Loucy (cell line): Measurements from ENCODE around the gene FARSA.

Experiments
- H2AFZ ChIP-seq: fragments of 200-600 bp; sonication (generic); 2 replicates; pipeline ENCODE4 v1.6.0; 2016; ENCODE audit warnings: antibody characterized with exemption, mild to moderate bottlenecking, low read length, moderate library complexity
- H3F3A ChIP-seq: fragments of 200-600 bp; 2 replicates; pipeline ENCODE4 v1.6.0; 2016; ENCODE audit warnings: antibody characterized with exemption, low read depth, mild to moderate bottlenecking
- H3K27me3 ChIP-seq: fragments of 200-600 bp; sonication (generic); 2 replicates; pipeline ENCODE4 v1.6.1; 2014; ENCODE audit warnings: low read length, mild to moderate bottlenecking; ENCODE audit not compliant: insufficient read depth, poor library complexity, severe bottlenecking
- H3K36me3 ChIP-seq: fragments of 200-600 bp; sonication (generic); 2 replicates; pipeline ENCODE4 v1.6.1; 2016; ENCODE audit warnings: low read length; ENCODE audit not compliant: insufficient read depth
- H3K4me1 ChIP-seq: fragments of 200-600 bp; sonication (generic); 2 replicates; pipeline ENCODE4 v1.5.1; 2014; ENCODE audit warnings: low read length, mild to moderate bottlenecking; ENCODE audit not compliant: insufficient read depth, poor library complexity, severe bottlenecking
- H3K4me2 ChIP-seq: fragments of 200-600 bp; sonication (generic); 2 replicates; pipeline ENCODE4 v1.6.0; 2014; ENCODE audit warnings: antibody characterized with exemption, low read length, low read depth, mild to moderate bottlenecking; ENCODE audit not compliant: poor library complexity, severe bottlenecking
- H3K4me3 ChIP-seq: fragments of 200-600 bp; sonication (generic); 2 replicates; pipeline ENCODE4 v1.5.1; 2014; ENCODE audit warnings: low read length, mild to moderate bottlenecking, mixed read lengths; ENCODE audit not compliant: poor library complexity, severe bottlenecking
- H3K79me2 ChIP-seq: fragments of 200-600 bp; sonication (generic); 2 replicates; pipeline ENCODE4 v1.6.1; 2014; ENCODE audit warnings: low read length; ENCODE audit not compliant: insufficient read depth
- H3K9ac ChIP-seq: fragments of 200-600 bp; sonication (generic); 2 replicates; pipeline ENCODE4 v1.6.0; 2014; ENCODE audit warnings: mild to moderate bottlenecking, low read depth, low read length, moderate library complexity; ENCODE audit not compliant: poor library complexity, severe bottlenecking
- H3K9me2 ChIP-seq: fragments of 200-600 bp; sonication (generic); replicated peaks from 2 replicates; pipeline ENCODE4 v1.6.1; 2016; ENCODE audit warnings: low read depth, low read length, mixed read lengths
- H3K9me3 ChIP-seq: fragments of 200-600 bp; sonication (generic); 2 replicates; pipeline ENCODE4 v1.6.1; 2014; ENCODE audit warnings: mild to moderate bottlenecking, antibody characterized with exemption, low read length, low read depth; ENCODE audit not compliant: insufficient read depth
- H4K20me1 ChIP-seq: fragments of 200-600 bp; sonication (generic); 2 replicates; pipeline ENCODE4 v1.6.0; 2014; ENCODE audit warnings: antibody characterized with exemption, low read length, mild to moderate bottlenecking; ENCODE audit not compliant: insufficient read depth, poor library complexity, severe bottlenecking
- EZH2phosphoT487 ChIP-seq: fragments of 200-600 bp; IDR thresholded peaks from 2 replicates; pipeline ENCODE4 v1.6.1; 2018; ENCODE audit warnings: antibody characterized with exemption, mild to moderate bottlenecking, moderate library complexity, borderline replicate concordance
- TF ChIP-seq, protein P1 (sequence below): fragments of 200-600 bp; sonication (generic); conservative IDR thresholded peaks from 2 replicates; pipeline ENCODE4 v1.5.1; 2014; ENCODE audit warnings: mild to moderate bottlenecking, antibody characterized with exemption, low read length

FARSA gene

DNA sequence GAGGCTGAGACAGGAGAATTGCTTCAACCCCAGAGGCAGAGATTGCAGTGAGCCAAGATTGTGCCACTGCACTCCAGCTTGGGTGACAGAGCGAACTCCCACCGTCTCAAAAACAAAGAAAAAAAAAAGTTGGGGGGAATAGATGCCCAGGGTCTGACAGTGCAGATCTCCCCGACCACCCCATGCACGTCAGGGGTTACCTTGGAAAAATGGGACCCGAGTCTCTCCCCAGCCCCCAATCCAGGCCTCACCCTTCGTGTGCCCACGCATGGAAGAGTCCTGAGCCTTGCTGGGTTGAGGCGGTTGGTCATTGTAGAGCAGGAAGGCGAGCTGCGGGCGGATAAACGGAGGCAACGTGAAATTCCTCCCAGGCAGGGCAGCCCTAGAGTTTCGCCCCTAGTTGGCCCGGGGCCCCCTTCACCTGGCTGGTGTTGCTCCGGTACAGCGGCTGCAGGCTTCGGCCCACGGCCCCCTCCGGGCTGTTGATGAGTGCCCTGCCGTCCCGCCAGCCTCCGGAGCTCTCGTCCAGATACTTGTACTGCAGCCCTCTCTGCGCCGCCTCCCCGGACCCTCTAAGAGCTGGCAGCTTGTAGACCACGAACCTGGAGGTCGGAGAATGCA, 52.9 kb downstream of the FARSA start:
- H3F3A ChIP-seq, result no peaks in the 10 kb centered on the region
- peak overlapping the region; percentile 84 for H3K9ac ChIP-seq
- H3K9me2 ChIP-seq, result no peaks in the 10 kb centered on the region
- peak overlapping the region; percentile 94 for H3K4me3 ChIP-seq
- H3K79me2 ChIP-seq, result peaks cover 13% of the 10 kb centered on the region; the same call in 1 of the 2 replicates
- TF ChIP-seq, protein P1, sequence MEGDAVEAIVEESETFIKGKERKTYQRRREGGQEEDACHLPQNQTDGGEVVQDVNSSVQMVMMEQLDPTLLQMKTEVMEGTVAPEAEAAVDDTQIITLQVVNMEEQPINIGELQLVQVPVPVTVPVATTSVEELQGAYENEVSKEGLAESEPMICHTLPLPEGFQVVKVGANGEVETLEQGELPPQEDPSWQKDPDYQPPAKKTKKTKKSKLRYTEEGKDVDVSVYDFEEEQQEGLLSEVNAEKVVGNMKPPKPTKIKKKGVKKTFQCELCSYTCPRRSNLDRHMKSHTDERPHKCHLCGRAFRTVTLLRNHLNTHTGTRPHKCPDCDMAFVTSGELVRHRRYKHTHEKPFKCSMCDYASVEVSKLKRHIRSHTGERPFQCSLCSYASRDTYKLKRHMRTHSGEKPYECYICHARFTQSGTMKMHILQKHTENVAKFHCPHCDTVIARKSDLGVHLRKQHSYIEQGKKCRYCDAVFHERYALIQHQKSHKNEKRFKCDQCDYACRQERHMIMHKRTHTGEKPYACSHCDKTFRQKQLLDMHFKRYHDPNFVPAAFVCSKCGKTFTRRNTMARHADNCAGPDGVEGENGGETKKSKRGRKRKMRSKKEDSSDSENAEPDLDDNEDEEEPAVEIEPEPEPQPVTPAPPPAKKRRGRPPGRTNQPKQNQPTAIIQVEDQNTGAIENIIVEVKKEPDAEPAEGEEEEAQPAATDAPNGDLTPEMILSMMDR, result no peak
- no peak for TF ChIP-seq EZH2phosphoT487
- no peaks in the 10 kb centered on the region for H3K36me3 ChIP-seq
- peaks cover 5% of the 10 kb centered on the region; the same call in 1 of the 2 replicates for H3K9me3 ChIP-seq
- peaks cover 12% of the 10 kb centered on the region for H3K4me1 ChIP-seq
- H3K4me2 ChIP-seq, result peak overlapping the region; percentile 83
- peak overlapping the region; percentile 85 for H2AFZ ChIP-seq
- no peaks in the 10 kb centered on the region for H3K27me3 ChIP-seq
- no peaks in the 10 kb centered on the region for H4K20me1 ChIP-seq

DNA sequence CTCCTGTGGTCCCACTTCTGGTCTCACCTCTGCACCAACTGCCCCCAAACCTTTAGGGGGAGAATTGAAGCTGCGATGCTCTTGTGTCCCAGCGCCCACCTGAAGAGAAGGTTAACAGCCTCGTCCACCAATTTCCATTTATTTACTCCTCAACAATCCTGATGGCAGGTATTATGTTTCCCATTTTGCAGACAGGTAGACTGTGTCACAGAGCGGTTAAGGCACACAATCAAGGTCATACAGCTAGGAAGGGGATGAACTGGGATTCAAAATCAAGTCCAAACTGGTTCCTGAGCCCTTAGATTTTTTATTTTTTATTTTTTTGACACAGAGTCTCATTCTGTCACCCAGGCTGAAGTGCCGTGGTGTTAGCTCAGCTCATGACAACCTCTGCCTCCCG, 58.4 kb downstream of the FARSA start:
- H3K4me3 ChIP-seq, result no peak overlapping the region
- H3K9me3 ChIP-seq, result no peaks in the 10 kb centered on the region
- H3K79me2 ChIP-seq, result peaks cover 4% of the 10 kb centered on the region; the same call in 1 of the 2 replicates
- H3K9ac ChIP-seq, result no peak overlapping the region
- no peaks in the 10 kb centered on the region for H3F3A ChIP-seq
- H2AFZ ChIP-seq, result no peak overlapping the region
- no peaks in the 10 kb centered on the region for H3K9me2 ChIP-seq
- H4K20me1 ChIP-seq, result no peaks in the 10 kb centered on the region
- TF ChIP-seq, protein P1, result no peak
- TF ChIP-seq EZH2phosphoT487, result no peak
- no peak overlapping the region for H3K4me2 ChIP-seq
- no peaks in the 10 kb centered on the region for H3K36me3 ChIP-seq
- H3K4me1 ChIP-seq, result peaks cover 5% of the 10 kb centered on the region
- no peaks in the 10 kb centered on the region for H3K27me3 ChIP-seq

DNA sequence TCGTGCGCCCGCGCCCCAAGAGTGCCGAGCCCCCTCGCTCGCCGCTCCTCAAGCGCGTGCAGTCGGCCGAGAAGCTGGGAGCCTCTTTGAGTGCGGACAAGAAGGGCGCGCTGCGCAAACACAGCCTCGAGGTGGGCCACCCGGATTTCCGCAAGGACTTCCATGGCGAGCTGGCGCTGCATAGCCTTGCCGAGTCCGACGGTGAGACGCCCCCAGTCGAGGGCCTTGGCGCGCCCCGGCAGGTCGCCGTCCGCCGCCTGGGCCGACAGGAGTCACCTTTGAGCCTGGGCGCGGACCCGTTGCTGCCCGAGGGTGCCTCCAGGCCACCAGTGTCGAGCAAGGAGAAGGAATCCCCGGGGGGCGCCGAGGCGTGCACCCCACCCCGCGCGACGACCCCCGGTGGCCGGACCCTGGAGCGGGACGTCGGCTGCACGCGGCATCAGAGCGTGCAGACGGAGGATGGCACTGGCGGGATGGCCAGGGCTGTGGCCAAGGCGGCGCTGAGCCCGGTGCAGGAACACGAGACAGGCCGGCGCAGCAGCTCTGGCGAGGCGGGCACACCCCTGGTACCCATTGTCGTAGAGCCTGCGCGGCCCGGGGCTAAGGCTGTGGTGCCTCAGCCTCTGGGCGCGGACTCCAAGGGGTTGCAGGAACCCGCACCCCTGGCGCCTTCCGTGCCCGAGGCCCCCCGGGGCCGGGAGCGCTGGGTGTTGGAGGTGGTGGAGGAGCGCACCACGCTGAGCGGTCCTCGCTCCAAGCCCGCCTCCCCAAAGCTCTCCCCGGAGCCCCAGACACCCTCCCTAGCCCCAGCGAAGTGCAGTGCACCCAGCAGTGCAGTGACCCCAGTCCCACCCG, 59.4 kb downstream of the FARSA start:
- Histone ChIP-seq H3K9me3 (no peaks in the 10 kb centered on the region), H3F3A (no peaks in the 10 kb centered on the region), H3K9ac (no peak overlapping the region), H3K4me2 (no peak overlapping the region), H3K27me3 (no peaks in the 10 kb centered on the region), H3K36me3 (no peaks in the 10 kb centered on the region), H2AFZ (no peak overlapping the region), H3K4me1 (no peaks in the 10 kb centered on the region), H3K9me2 (no peaks in the 10 kb centered on the region), H3K79me2 (no peaks in the 10 kb centered on the region), H3K4me3 (no peak overlapping the region), H4K20me1 (no peaks in the 10 kb centered on the region)
- TF ChIP-seq, protein P1, result no peak
- TF ChIP-seq EZH2phosphoT487, result no peak
